Brain microvascular endothelial cell (primary cell): ENCODE measurements around the gene TP53TG3D.
"Not testable (repeated sequence)": the region's sequence is repeated elsewhere in the genome, so short reads cannot be mapped to it uniquely, and the experiment has no call there.

Source experiments
- DNase-seq: peaks from one replicate; pipeline ENCODE4 v3.0.0-alpha.2; 2020
- H3K27ac ChIP-seq: fragments of 250-450 bp; sonication (Bioruptor Pico); 2 replicates; pipeline ENCODE4 v1.5.1; 2020; ENCODE audit warnings: mild to moderate bottlenecking, moderate library complexity
- H3K27me3 ChIP-seq: fragments of 250-450 bp; sonication (Bioruptor Pico); replicated peaks from 2 replicates; pipeline ENCODE4 v1.5.1; 2020; ENCODE audit warnings: mild to moderate bottlenecking
- H3K36me3 ChIP-seq: fragments of 250-450 bp; sonication (Bioruptor Pico); replicated peaks from 2 replicates; pipeline ENCODE4 v1.5.1; 2020; ENCODE audit warnings: mild to moderate bottlenecking
- H3K4me3 ChIP-seq: 2 replicates; pipeline ENCODE4 v1.5.1; 2011; ENCODE audit warnings: low read depth, mild to moderate bottlenecking, control low read depth, low read length, moderate library complexity
- in situ Hi-C: cut with HindIII; loops from 2 replicates; pipeline ENCODE4 v1.10.0; 2017; ENCODE audit warnings: low sequenced_read_pairs, low pct_ligation_motif_present

The TP53TG3D gene, protein sequence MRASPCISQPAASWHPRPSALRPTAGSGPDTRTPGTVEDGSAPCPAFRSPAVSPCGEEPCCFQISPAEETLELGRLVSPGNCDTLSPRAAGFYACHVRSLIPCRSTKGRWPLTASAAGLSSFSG

DNA sequence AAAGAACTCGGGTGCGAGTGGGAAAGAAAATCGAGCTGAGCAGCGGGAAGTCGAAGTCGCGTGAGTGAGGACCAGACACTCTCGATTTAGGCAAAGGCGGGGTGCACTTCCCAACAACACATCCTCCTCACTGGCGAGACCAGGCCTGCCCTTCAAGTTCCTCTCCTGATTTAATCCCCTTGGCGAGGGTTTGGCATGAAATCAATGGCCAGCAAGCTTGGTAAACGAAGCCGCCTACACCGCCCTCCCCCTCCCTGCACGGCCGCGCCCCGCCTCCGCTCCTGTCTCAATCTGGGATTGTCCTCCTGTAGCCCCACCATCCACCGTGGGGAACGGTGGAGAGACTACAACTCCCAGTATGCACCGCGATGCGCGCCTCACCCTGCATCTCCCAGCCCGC, at the start of gene TP53TG3D:
TSS of gene TP53TG3D (plus strand) at position 301 of the 400 bp plus-strand sequence. CDS start at position 369, 68 bp downstream.
- H3K4me3 ChIP-seq, H3K27ac ChIP-seq, H3K27me3 ChIP-seq, DNase-seq, in situ Hi-C loops, H3K36me3 ChIP-seq: not testable (repeated sequence)

DNA sequence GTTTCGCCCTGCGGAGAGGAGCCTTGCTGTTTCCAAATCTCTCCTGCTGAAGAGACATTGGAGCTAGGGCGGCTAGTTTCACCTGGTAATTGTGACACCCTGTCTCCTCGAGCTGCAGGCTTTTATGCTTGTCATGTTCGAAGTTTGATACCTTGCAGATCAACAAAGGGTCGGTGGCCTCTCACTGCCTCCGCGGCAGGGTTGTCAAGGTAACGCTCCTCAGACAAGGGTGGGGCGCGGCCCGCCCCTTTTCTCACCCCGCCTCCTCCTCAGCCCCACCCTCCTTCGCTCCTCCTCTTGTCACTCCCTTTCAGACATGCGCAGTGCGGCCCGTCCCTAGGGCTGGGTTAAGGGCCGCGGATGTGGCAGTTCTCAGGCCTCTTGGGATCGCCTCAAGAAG, 421 bp downstream of the TP53TG3D start:
- in situ Hi-C loops, H3K4me3 ChIP-seq, DNase-seq, H3K27ac ChIP-seq, H3K27me3 ChIP-seq, H3K36me3 ChIP-seq: not testable (repeated sequence)

DNA sequence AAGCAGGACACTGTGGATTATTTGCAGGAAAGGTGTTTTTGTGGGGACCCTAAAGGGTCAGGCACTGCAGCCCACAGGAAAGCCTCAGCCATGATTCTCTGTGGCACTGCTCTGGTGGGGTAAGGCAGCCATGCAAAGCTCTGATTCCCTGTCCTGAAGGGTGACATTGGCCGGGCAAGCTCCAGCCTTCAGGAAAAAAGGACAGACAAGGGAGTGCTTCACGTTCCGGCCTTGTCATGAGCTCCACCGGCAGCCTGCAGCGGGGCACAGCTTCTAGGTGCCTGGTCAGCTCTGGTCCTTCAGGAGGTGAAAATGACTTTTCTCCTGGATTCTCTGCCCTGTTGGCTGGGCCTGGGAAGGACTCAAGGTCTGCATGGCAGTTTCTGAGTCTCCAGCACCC, 8.4 kb downstream of the TP53TG3D start:
- H3K4me3 ChIP-seq, H3K36me3 ChIP-seq, DNase-seq, in situ Hi-C loops, H3K27ac ChIP-seq, H3K27me3 ChIP-seq: not testable (repeated sequence)

DNA sequence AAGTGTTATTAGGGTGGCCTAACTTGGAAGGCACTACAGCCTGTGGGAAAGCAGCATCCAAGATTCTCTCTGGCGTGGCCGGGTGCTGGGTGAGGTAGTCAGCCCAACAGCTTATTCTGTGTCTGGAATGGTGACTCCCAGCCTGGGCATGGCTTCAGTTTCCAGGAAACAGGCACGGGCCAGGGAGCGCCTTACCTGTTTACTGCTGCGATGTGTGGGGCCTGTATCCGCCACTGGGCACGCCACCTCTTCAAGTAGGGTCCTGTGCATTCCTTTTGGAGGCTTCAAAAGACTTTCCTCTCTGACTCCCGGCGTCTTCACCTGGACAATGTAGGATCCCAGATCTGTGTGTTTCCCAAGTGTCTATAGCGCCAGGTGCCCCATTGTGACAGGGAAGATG, 10.5 kb downstream of the TP53TG3D start:
- H3K27me3 ChIP-seq, DNase-seq, H3K36me3 ChIP-seq, H3K27ac ChIP-seq, H3K4me3 ChIP-seq, in situ Hi-C loops: not testable (repeated sequence)

DNA sequence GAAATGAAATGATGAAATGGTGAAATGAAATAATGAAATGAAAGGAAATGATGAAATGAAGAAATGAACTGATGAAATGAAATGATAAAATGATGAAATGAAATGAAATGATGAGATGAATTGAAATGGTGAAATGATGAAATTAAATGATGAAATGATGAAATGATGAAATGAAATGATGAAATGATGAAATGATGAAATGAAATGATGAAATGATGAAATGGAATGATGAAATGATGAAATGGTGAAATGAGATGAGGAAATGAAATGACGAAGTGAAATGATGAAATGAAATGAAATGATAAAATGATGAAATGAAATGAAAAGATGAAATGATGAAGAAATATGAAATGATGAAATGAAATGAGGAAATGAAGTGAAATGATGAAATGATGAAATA, 28.8 kb downstream of the TP53TG3D start:
- H3K4me3 ChIP-seq, DNase-seq, H3K27me3 ChIP-seq, in situ Hi-C loops, H3K36me3 ChIP-seq, H3K27ac ChIP-seq: not testable (repeated sequence)

DNA sequence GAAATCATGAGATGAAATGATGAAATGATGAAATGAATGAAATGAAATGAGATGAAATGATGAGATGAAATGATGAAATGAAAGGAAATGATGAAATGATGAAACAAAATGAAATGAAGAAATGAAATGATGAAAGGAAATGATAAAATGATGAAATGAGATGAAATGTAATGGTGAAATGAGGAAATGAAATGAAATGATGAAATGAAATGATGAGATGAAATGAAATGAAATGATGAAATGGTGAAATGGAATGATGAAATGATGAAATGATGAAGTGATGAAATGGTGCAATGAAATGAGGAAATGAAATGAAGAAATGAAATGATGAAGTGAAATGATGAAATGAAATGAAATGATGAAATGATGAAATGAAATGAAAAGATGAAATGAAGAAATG, 29.9 kb downstream of the TP53TG3D start:
- H3K27me3 ChIP-seq, DNase-seq, H3K36me3 ChIP-seq, in situ Hi-C loops, H3K4me3 ChIP-seq, H3K27ac ChIP-seq: not testable (repeated sequence)

DNA sequence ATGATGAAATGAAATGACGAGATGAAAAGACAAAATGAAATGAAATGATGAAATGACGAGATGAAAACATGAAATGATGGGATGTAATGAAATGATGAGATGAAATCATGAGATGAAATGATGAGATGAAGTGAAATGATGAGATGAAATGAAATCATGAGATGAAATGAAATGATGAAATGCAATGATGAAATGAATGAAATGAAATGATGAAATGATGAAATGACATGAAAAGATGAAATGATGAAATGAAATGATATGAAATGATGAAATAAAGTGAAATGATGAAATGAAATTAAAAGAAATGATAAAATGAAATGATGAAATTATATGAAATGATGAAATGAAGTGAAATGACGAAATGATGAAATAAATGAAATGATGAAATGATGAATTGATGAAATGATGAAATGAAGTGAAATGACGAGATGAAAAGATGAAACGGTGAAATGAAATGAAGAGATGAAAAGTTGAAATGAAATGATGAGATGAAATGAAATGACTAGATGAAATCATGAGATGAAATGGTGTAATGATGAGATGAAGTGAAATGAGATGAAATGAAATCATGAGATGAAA, 30.9 kb downstream of the TP53TG3D start:
- DNase-seq, H3K4me3 ChIP-seq, H3K36me3 ChIP-seq, H3K27ac ChIP-seq, in situ Hi-C loops, H3K27me3 ChIP-seq: not testable (repeated sequence)

DNA sequence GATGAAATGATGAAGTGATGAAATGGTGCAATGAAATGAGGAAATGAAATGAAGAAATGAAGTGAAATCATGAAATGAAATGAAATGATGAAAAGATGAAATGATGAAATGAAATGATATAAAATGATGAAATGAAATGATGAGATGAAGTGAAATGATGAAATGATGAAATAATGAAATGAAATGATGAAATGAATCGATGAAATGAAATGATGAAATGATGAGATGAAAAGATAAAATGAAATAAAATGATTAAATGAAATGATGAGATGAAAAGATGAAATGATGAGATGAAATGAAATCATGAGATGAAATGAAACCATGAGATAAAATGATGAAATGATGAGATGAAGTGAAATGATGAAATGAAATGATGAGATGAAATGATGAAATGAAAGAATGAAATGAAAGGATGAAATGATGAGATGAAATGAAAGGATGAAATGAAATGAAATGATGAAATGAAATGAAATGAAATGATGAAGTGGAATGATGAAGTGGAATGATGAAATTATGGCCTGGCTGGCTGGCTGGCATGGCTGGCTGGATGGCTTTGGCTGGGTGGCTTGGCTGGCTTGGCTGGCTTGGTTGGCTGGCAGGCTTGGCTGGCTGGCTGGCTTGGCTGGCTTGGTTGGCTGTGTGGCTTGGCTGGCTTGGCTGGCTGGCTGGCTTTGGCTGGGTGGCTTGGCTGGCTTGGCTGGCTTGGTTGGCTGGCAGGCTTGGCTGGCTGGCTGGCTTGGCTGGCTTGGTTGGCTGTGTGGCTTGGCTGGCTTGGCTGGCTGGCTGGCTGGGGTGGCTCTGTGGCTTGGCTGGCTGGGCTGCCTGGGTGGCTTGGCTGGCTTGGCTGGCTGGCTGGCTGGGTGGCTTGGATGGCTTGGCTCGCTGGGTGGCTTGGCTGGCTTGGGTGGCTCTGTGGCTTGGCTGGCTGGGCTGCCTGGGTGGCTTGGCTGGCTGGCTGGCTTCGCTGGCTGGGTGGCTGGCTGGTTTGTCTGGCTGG, 32.0 kb downstream of the TP53TG3D start:
- H3K4me3 ChIP-seq, H3K36me3 ChIP-seq, in situ Hi-C loops, H3K27ac ChIP-seq, H3K27me3 ChIP-seq, DNase-seq: not testable (repeated sequence)

DNA sequence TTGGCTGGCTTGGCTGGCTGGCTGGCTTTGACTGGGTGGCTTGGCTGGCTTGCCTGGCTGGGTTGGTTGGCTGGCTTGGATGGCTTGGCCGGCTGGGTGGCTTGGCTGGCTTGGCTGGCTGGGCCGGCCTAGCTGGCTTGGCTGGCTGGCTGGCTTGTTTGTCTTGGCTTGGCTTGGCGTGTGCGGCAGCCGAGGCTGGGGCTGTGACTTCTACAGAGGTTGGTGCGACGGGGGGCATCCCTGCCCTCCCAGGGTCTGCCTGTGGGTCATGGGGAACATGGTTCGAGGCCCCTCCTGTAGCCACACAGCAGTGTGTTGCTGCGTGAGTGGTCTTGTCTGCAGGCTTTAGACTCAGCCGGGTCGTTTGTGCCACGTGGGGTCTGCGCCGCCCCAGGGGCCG, 33.1 kb downstream of the TP53TG3D start:
- H3K36me3 ChIP-seq, H3K27me3 ChIP-seq, H3K27ac ChIP-seq, DNase-seq, in situ Hi-C loops, H3K4me3 ChIP-seq: not testable (repeated sequence)

DNA sequence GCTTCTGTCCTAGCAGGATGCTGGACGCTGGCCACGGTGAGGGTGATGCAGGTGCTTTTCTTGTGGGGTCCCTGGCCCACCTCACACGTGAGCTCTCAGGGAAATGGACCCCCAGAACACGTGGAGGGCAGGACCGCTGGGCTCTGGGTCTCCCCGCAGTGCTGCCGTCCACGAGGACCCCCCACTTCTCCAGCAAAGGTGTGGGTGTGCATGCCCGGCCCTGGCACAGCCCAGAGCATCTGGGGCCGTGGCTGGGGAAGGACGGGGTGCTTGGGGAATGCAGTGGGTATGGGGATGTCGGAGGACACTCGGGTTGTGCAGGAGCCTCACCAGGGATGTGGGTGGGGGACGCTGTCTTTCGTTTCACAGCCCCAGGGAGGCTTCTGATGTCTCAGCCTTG, 34.7 kb downstream of the TP53TG3D start:
- H3K27ac ChIP-seq, in situ Hi-C loops: not testable (repeated sequence)

DNA sequence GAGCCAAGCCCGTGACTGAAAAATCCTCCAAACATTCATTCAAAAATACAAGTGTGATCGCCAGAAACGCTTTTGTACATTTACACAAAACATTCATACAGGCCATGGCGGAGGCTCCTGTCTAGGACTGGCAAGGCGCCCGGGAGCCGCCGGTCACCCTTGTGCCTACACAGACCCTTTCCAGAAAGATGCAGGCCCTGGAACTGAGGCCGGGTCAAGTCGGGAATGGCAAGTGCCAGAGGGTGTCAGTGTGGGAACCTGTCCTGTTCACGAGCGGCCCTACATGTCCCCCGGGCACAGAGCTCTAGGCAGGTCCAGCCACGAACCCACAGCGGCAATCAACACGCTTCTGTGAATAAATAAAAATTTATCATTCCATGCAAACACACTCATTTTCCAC, 36.1 kb downstream of the TP53TG3D start:
- DNase-seq, H3K27me3 ChIP-seq, in situ Hi-C loops, H3K4me3 ChIP-seq, H3K36me3 ChIP-seq, H3K27ac ChIP-seq: not testable (repeated sequence)

More for the DNA sequence above, 34.7 kb downstream of the TP53TG3D start:
- not testable (repeated sequence) for H3K27me3 ChIP-seq, DNase-seq, H3K36me3 ChIP-seq, H3K4me3 ChIP-seq

DNA sequence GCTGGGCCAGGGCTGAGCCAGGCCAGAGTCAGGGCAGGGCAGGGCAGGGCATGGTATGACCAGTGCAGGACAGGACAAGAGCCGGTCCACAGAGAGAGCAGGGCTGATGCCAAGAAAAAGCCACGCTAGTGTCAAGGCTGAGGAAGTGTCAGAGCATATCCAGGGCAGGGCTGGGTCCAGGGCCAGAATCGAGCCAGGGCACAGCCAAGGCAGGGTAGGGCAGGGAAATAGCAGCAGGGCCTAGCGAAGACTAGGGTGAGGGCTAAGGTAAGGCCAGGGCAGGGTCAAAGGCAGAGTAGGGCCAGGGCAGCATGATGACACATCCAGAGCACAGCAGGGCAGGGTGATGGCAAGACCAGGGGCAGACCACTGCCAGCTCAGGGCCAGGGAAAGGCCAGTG, 49.7 kb downstream of the TP53TG3D start:
- in situ Hi-C loops, H3K4me3 ChIP-seq, H3K27ac ChIP-seq, H3K36me3 ChIP-seq, DNase-seq, H3K27me3 ChIP-seq: not testable (repeated sequence)
